Activated CD8-positive, alpha-beta memory T cell treated with anti-CD3 and anti-CD28 coated beads for 4 hours (primary cell): Measurements from ENCODE around the gene IRF9.
"Not testable (repeated sequence)": the region's sequence is repeated elsewhere in the genome, so short reads cannot be mapped to it uniquely, and the experiment has no call there.

Experiments used
- DNase-seq, 2 donors: peaks; one replicate each; pipeline ENCODE4 v3.0.0-alpha.2; 2020; ENCODE audit warnings: low read depth in 2 of 2

IRF9 gene

GRCh38 chr14:24194873-24195185 lies 33.8 kb downstream of the IRF9 start:
- DNase-seq: no peak

DNA sequence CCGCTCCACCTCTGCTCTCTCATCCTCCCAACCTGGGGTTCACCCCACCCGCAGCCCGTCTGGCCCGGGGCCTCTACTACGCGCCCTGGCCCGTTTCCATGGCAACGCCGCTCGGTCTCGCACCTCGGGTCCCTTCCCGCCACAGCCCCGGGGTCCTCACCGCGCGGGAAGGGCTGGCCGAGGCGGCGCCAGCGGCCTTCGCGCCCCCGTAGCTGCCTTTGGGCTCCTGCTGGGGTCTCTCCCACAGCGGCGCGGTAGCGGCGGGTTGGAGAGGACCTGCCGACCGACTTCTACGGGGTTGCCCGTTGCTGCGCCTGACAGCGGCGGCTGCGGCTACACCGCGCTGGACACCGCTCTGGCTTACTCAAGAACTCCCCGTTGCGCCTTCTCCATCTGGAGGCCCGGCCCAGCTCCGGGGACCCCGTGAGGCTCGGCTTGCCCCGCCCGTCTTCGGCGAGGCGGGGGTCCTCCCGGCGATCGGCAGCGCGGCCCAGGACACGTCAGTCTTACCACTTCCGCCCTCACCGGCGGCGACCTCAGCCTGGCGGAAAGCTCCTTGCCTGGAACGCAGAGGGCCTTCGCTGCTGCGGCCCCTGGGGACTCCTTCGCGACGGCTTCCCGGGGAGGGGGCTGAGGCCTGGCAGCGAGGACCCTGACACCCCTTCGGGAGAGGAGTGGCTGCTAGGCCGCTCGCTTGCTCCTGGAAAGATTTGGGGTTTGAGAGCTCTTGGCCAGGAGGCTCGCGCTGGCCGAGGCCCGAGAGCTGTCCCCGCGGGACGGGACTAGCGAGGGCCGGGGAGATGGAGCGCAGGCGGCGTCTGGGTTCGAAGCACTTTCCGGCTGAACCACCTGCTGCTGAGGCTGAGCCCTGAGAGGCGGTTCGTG lies 34.4 kb downstream of the IRF9 start, which contains the start of gene TM9SF1:
Gene TM9SF1 (minus strand): TSS at position 256 of the 885 bp plus-strand sequence. CDS start 422 bp downstream, outside the sequence.
- peak; percentile 72 to 74 for DNase-seq

DNA sequence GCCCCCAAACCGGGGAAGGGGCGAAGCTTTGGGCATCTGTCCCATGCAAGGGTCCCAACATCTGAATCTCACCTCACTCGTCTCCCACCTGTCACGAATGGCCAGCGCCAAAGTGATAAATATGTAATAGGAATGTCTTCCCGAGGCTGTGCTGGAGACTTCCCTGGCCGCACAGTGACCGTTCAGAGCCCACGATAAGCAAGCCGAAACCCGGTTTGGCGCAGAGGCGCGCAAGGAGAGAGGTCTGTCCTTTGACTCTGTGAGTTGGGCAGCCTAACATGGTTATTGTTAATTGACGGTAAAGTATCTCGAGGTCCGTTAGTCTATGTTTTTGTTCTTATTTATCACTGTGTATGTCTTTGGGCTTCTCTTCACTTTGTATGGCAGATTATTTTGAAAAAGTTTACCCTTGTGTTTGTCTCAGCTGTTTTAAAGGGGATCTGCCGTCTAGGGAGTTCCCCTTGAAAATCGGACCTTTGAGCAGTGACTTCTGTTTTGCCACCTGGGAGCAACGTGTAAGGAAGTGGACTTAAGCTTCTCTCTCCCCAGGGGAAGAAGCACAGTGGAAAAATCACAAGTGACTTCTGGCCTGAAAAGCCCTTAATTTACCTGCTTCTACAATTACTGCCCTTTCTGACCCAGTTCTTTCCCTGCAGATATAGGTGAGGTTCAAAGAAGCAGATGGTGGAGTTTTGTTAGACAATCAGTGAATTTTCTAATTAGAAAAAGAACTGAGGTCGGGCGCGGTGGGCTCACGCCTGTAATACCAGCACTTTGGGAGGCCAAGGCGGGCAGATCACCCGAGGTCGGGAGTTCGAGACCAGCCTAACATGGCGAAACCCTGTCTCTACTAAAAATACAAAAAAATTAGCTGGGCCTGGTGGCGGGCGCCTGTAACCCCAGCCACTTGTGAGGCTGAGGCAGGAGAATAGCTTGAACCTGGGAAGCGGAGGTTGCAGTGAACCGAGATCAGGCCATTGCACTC lies 35.3 kb downstream of the IRF9 start:
- DNase-seq: no peak

GRCh38 chr14:24197056-24197450 lies 36.0 kb downstream of the IRF9 start:
- no peak for DNase-seq

DNA sequence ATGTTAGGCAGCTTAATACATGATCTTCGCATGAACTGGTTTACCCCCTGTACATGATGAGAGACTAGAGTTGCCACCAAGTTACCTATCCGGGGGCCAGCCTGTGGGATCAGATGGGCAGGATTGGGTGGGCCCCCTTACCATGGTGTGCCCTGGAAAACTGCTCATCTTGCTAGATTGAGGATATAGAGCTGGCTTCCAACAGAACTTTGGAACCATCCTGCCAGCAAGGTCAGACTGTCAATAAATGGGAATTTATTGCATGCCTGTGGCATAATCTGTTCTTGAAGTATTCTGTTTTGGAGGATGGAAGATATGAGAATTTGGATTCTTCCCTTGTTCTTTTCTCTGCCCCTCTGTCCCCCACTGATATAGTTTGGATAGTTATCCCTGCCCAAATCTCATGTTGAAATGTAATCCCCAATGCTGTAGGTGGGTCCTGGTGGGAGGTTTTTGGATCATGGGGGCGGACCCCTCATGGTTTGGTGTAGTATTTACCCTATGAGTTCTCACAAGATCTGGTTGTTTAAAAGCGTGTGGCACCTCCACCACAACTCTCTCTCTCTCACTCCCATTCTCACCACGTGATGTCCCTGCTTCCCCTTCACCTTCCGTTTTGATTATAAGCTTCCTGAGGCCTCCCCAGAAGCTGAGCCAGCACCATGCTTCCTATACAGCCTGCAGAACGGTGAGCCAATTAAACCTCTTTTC lies 37.9 kb downstream of the IRF9 start:
- DNase-seq: no peak

- DNase-seq: not testable (repeated sequence)
Measured at GRCh38 chr14:24202538-24202937, 41.5 kb downstream of the IRF9 start.

DNA sequence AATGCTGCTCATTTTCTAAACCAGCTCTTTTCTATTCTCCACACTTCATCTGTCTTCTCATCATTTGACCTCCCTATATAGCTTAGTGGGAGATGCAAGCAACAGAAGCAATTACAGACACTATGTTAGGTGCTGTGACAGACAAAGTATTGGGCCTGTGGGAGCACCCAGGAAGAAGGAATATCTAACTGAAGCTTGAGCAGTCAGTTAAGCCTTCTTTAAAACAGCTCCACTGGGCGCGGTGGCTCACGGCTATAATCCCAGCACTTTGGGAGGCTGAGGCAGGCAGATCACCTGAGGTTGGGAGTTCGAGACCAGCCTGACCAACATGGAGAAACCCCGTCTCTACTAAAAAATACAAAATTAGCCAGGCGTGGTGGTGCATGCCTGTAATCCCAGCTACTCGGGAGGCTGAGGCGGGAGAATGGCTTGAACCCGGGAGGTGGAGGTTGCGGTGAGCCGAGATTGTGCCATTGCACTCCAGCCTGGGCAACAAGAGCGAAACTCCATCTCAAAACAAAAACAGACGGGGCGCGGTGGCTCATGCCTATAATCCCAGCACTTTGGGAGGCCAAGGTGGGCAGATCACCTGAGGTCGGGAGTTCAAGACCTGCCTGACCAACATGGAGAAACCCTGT lies 42.3 kb downstream of the IRF9 start:
- DNase-seq: not testable (repeated sequence)

DNA sequence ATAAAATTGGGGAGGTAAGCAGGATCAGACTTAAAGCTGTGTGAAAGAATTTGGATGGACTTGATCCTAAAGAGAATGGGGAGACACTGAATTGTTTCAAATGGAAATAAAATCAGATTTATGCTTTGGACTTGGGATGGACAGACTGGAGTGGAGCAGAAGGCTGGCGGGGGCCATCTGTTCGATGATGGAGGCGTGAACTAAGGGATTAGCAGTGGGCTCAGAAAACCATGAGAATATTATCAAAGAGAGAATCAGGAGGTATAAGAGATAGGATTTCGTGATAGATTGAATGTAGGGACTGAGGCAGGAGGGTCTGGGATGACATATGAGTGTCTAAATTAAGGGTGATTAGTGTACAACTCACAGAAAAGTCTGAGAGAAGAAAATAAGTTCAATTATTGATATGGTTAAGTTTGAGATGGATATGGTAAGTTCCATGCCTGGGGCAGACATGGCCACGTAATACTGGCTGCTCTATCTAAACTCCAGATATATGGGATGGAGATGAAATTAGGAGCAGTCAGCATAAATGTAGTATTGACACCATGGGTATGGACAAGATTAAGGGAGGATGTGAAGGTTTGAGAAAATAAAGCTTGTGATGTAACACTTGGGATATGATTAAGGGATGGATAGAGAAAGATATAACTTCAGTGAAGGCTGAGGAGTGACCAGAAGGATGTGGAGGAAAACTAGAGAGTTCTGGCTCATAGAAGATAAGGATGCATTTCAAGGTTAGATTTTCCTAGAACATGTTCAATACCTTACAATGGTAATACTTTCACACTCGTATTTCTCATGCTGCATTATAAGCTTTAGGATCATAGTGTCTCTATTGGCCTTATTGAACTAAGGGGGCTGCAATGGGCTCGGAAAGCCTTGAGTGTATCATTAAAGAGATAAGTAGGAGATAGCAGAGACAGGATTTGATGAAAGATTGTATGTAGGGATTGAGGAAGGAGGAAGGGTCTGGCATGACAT lies 43.4 kb downstream of the IRF9 start:
- DNase-seq: no peak

- DNase-seq: no peak
Measured at GRCh38 chr14:24206260-24207103, 45.4 kb downstream of the IRF9 start.

GRCh38 chr14:24207104-24207551 lies 46.1 kb downstream of the IRF9 start:
- no peak for DNase-seq

GRCh38 chr14:24207625-24208024 lies 46.6 kb downstream of the IRF9 start:
- no peak for DNase-seq

GRCh38 chr14:24211311-24211710 lies 50.2 kb downstream of the IRF9 start:
- DNase-seq: no peak

DNA sequence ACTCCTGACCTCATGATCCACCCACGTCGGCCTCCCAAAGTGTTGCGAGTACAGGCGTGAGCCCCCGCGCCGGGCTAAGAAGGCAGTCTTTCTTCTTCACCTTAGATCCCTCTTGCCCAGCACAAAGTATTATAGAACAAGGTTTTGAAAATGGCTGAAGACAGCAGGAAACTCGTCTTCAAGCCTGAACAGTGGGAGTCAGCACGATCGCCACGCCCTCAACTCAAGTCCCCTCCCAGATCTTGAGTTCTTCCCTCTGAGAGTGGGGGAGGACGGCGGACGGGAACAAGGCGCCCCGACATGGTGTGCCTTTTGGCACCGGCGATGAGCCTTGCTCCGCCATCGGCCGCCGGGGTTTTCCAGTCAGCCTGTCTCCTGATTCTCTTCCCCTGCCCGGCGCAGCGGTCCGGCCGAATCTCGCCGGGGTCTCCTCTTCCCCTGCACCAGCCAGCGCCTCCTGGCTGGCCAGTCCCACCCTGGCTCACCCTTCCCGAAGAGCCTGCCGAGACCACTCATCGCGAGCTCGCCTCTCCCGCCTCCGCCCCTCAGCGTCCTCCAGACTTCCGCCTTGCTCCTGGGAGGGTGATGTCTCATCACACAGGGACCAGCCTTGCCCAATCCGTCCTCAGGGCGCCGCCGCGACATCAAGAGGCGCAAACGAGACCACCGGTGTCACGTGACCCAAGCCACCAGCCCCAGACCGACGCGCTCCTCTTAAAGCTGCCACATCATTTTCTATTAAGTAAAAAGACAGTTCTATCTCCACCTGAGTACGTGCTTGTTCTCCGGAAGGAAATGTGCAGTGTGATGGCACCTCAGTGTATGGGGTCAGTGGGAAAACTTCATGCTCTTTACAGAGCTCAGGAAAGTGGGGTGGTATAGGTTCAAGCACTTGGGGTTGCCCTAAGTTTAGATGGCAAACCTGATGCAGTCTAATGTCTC lies 52.1 kb downstream of the IRF9 start, which contains the start of gene CHMP4A:
Gene CHMP4A (minus strand): TSS at position 565 of the 942 bp plus-strand sequence. CDS start 49 bp downstream, at position 516.
- DNase-seq: peak; percentile 93 to 95

DNA sequence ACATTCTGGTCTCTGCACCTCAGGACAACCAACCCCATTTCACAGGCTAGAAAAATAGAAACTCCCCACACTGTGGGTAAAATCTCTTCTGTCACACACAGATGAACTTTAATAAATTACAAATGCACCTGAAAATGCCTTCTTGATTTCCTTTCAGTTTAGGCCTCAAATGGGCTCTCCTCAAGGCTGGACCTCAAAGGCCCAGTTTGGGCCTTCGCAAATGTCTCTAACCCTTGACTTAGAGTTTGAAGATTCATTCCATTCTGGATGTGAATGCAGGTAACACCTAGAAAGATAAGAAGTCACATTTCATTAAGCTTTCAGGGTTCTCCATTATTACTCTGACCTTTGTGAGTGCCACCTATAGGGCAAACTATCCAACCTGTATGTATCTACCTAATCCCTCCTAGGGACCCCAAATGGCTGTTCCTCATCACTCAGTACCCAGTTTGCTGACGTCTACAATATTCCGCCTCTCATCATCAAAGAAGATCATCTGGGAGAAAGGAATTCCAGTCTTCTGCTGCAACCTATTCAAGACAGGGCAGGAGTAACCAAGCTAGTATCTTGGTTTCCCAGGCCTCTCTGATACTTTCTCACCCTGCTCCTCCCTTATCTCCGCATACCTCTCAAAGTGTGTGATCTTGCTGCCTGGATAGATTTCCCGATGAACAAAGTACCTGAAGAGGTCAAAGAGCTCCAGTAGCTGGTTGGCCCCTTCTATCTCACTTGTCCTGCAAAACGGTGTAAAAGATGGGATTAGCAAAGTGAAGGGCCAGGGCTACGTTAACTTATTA lies 53.0 kb downstream of the IRF9 start:
- DNase-seq: no peak

- peak; percentile 68 to 72 for DNase-seq
Measured at GRCh38 chr14:24215495-24216344, 54.7 kb downstream of the IRF9 start, which contains the start of gene MDP1. TSS of gene MDP1 (minus strand) at chr14:24216066. CDS start at chr14:24215955, 111 bp downstream.
